DMS 273 treated with DMSO at 0.1 percent for 48 hours (cell line): ENCODE measurements around the gene OR2V2.

Experiments used
- DNase-seq: peaks from one replicate; lab custom pipeline; 2025; lab: John Stamatoyannopoulos, UW

OR2V2 gene

DNA sequence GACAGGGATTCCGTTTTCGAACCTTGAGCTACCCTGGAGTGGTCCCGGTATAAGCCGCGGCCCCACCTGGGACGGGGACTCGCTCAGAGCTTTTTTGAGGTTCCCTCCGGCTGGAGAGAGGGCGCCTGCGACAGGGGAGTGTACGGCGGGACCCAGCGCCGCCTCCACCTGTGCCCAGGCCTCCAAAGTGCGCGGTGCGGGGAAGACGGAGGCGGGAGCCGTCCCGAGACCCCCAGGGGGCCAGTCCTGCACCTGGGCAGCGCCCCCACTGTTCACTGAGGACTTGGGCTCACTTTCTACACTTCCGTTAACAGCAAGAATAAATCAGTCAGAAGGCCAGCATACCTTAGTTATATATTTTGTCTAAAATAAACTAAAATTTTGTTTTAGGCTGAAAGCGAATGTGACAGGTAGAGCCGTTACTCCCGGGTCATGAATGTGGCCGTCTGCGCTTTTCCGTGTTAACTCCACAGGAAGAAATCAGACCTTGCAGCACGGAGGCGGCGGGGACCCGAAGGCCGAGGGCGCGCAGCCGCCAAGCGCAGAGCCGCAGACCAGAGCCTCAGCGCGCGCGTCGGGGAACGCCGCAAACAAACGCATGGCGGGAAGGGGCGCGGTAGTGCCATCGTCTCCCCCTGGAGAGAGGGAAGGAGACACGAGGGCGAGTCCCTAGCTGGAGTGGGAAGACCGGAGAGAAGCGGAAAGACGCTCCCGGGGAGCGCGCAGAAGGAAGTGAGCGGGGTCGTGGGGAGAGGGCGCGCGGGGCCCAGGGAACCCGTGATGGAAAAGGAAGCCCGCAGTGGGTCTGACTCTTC, 43.5 kb downstream of the OR2V2 start:
- DNase-seq = no peak

GRCh38 chr5:181191526-181192336, 44.3 kb downstream of the OR2V2 start:
- DNase-seq = no peak

- no peak for DNase-seq
Observed at GRCh38 chr5:181192337-181193046, 45.1 kb downstream of the OR2V2 start.

GRCh38 chr5:181193656-181194055, 46.3 kb downstream of the OR2V2 start:
- DNase-seq = no peak

DNA sequence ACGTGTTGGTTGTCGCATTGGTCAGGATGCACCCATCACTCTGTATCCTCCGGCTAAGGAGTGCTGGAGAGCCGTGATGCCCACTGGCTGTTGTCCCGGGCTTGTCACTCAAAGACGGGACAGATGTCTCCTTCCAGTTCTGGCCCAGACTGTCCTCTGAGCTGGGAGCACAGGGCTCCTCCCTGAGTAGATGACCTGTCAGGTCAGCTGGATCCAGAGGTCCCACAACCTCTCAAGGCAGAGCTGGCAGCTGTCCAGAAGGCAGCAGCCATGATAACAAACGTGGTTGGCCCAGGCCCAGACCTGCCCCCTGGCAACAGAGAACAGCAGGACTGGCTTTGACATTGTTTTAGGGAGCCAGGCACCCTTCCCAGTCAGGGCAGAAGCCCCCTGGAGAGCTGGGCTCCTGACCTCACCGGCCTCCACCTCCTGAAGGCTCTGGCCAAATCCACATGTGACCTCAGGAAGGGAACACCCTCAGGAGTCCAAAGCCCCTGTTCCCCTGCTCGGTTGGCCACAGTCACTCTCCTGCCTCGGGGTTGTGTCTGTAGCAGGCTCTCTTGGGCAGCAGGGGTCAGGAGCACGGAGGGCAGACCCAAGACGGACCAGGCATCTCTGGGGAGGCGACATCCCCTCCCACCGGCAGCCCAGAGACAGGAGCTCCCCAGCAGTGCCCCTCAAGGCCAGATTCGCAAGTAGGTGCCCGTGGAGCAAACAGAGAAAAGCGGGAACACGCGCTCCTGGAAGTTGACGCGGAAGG, 47.3 kb downstream of the OR2V2 start:
- no peak for DNase-seq

DNA sequence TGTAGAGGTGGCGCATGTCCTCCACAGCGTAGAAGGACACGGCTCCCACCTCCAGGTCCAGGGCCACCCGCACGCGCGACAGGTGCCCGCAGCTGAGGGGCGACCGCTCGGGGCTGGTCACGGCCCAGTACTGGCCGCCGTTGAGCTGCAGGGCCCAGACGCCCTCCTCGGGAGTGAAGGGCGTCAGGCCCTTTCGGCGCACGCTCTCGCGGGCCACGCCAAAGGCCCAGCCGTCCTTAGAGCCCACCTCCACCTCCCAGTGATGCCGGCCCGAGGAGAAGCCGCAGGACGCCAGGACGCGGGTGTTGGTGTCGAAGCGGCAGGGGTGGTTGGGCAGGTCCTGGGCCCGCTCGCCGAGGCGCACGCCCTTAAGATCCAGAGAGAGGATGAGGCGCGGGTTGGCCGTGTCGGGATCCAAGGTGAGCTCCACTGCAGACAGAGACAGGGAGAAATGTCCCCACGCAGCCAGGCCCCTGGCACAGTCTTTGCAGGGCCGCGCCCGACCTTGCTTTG, 47.9 kb downstream of the OR2V2 start:
- DNase-seq = no peak

DNA sequence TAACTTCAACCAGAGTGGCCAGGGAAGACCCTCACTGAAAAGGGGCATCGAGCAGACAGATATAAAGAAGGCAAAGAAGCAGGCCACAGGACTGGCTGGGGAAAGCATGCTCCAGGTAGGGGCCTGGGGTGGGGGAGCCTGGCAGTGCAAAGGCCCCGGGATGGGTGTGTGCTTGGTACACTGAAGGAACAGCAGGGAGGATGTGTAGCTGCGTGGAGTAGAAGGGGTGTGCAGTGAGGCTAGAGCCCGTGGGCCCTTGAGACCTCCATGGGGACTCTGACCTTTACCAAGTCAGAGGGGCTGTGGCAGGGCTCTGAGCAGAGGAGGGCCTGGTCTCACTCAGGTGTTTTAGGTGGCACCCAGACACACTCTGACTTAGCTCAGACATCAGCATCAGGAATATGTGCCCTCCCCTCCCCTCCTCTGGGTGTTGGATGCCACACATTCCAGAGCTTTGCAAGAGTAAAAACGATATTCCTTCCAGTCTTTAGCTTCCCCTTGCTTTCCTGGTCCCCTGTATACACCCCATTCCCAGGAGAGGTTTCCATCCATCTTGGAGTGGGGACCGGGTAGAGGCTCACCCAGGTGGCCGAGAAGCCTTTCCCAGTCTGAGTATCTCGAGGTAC, 50.1 kb downstream of the OR2V2 start:
- no peak for DNase-seq

- DNase-seq = no peak
Observed at GRCh38 chr5:181198106-181198685, 50.8 kb downstream of the OR2V2 start.

- no peak for DNase-seq
Observed at GRCh38 chr5:181198905-181199519, 51.6 kb downstream of the OR2V2 start.

- no peak for DNase-seq
Observed at GRCh38 chr5:181199881-181200638, 52.7 kb downstream of the OR2V2 start.

- DNase-seq = no peak
Observed at GRCh38 chr5:181200816-181201215, 53.4 kb downstream of the OR2V2 start.

DNA sequence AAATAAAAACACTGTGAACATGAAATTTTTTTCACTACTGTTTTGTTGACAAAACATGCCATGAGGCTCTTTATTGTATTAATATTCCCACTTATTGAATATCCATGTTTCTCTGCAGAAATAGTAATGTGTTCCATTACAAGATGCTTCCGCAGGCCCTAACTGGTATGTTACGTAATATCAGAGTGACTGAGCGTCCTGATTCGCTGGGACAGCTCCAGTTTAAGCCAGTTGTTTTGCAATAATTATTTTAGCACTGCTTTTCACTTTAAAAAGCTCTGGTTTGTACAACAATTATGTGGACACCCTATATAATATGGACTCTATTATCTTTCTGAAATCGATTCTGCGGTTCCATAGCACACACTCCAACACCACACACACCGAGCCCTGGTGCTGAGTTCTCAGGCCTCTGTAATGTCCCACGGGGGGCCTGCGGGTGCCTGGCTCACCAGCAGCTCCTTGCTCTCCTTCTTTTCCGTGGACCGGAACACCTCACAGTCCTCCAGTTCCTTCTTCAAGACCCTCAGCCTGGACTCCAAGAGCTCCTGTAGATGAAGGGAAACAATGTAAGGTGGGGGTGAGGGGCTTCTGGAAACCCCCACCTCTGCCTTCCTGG, 55.8 kb downstream of the OR2V2 start:
- no peak for DNase-seq

GRCh38 chr5:181203777-181204112, 56.4 kb downstream of the OR2V2 start:
- no peak for DNase-seq

GRCh38 chr5:181204113-181204825, 56.9 kb downstream of the OR2V2 start:
- DNase-seq = no peak

DNA sequence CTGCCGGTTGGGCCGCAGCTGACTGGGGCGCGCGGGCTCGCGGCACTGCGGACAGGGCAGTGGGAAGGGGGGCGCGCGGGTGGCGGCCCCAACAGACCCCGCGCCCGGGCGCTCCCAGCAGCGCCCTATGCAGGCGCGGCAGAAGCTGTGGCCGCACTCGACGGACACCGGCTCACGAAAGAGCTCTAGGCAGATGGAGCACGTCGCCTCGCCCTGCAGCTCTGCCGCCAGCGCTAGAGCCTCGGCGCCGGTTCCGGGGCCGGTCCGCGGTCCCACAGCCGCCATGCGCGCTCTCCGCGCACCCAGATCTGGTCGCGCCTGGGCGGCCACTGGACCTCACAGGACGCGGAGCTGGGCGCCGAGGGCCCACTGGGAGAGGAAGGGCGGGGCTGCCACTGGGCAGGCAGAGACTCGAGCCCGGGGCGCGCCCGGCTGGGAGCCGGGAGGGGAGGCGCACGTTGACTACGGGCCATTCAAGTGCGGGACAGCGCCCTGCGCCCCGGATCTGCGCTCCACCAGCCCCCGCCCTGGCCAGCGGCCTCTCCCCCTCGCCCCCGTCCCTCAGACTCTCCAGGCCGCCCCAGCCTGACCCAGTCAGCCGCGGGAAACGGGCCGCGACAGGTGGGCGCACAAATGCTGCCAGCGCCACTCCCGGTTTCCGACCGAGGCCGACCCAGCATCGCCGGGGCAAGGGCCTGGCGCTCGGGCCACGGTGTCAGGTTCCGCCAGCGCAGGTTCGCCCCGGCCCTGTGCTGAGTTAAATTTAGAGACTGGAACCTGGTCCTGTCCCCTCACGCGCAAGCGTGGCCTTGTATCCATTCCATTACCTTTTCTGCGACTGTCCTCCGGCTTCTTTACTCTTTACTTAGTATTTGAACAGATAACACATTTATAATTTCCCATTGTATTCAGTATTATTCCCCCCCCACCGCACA, 57.7 kb downstream of the OR2V2 start, which contains the start of gene TRIM7:
Gene TRIM7 (minus strand): TSS at position 371 of the 935 bp plus-strand sequence. CDS start 86 bp downstream, at position 285.
- DNase-seq = no peak

GRCh38 chr5:181205761-181206649, 58.6 kb downstream of the OR2V2 start:
- no peak for DNase-seq
